Endodermal cell (in vitro differentiated cells): Measurements from ENCODE around the gene CD300LG. TPM values are rescaled to one million over a fixed set of nuclear protein-coding genes. Genes with fewer than 3 reads are reported as not detected.

Experiments used
- DNase-seq: peaks from one replicate; pipeline ENCODE4 v3.0.0-alpha.2; 2017
- H3K27ac ChIP-seq: 2 replicates; pipeline ENCODE4 v1.5.1; 2013; ENCODE audit warnings: mild to moderate bottlenecking, low read depth, low read length, moderate library complexity
- H3K27me3 ChIP-seq: 2 replicates; pipeline ENCODE4 v1.6.1; 2013; ENCODE audit warnings: mild to moderate bottlenecking, low read length, moderate library complexity; ENCODE audit not compliant: insufficient read depth, control insufficient read depth, poor library complexity, severe bottlenecking
- H3K36me3 ChIP-seq: 2 replicates; pipeline ENCODE4 v1.7.0; 2013; ENCODE audit warnings: mild to moderate bottlenecking, low read length, moderate library complexity; ENCODE audit not compliant: control insufficient read depth, insufficient read depth
- H3K4me1 ChIP-seq: one replicate; pipeline ENCODE4 v1.7.0; 2013; ENCODE audit warnings: low read length; ENCODE audit not compliant: control insufficient read depth, insufficient read depth
- H3K4me3 ChIP-seq: 2 replicates; pipeline ENCODE4 v1.5.1; 2013; ENCODE audit warnings: mild to moderate bottlenecking, low read length, moderate library complexity
- H3K9ac ChIP-seq: 2 replicates; pipeline ENCODE4 v1.6.1; 2013; ENCODE audit warnings: mild to moderate bottlenecking, low read length, moderate library complexity; ENCODE audit not compliant: poor library complexity, severe bottlenecking; ENCODE audit errors: extremely low read depth
- H3K9me3 ChIP-seq: 2 replicates; pipeline ENCODE4 v1.6.1; 2013; ENCODE audit warnings: mild to moderate bottlenecking, low read length, moderate library complexity; ENCODE audit not compliant: control insufficient read depth
- H3K27ac Mint-ChIP-seq: 2 replicates; pipeline ENCODE4 v1.8.0; 2020; ENCODE audit warnings: mixed read lengths
- H3K27me3 Mint-ChIP-seq: 2 replicates; pipeline ENCODE4 v1.8.0; 2021; ENCODE audit warnings: mild to moderate bottlenecking, mixed read lengths; ENCODE audit not compliant: insufficient read depth
- H3K36me3 Mint-ChIP-seq: 2 replicates; pipeline ENCODE4 v1.8.0; 2020; ENCODE audit warnings: low read depth, mixed read lengths
- H3K4me1 Mint-ChIP-seq: 2 replicates; pipeline ENCODE4 v1.8.0; 2020; ENCODE audit warnings: mixed read lengths
- H3K4me3 Mint-ChIP-seq: 2 replicates; pipeline ENCODE4 v1.8.0; 2020; ENCODE audit warnings: mild to moderate bottlenecking, moderate library complexity, mixed read lengths
- H3K9me3 Mint-ChIP-seq: 2 replicates; pipeline ENCODE4 v1.8.0; 2020; ENCODE audit warnings: mild to moderate bottlenecking, mixed read lengths
- WGBS, 2 experiments: methylation state at CpG; one replicate each; pipeline versions ENCODE4 v1.1.5 to v1.1.7; 2013; ENCODE audit warnings: missing lambda C conversion rate in 2 of 2, mixed read lengths in 1 of 2; ENCODE audit not compliant: insufficient coverage in 1 of 2, insufficient read length in 1 of 2; 5-methylcytosine and 5-hydroxymethylcytosine counted together
- total RNA-seq, 2 donors: library from RNA; stranded (reverse); fragmentation: NEBNext Ultra II Directional in 1 of 2; extraction: Animal tissue kit (Norgen Biotek cat#: 25700) in 1 of 2; gene quantifications; 2 replicates in 1 of 2; 3 replicates in 1 of 2; pipeline ENCODE4 v1.2.1, GENCODE V29; 2021
- TF ChIP-seq, protein P1 (sequence below): fragments of 200-600 bp; sonication (generic); conservative IDR thresholded peaks from 2 replicates; pipeline ENCODE4 v1.5.0; 2021; ENCODE audit warnings: antibody characterized with exemption, mild to moderate bottlenecking

CD300LG gene
- total RNA-seq, 2 donors from 2014 or later = not detected

DNA sequence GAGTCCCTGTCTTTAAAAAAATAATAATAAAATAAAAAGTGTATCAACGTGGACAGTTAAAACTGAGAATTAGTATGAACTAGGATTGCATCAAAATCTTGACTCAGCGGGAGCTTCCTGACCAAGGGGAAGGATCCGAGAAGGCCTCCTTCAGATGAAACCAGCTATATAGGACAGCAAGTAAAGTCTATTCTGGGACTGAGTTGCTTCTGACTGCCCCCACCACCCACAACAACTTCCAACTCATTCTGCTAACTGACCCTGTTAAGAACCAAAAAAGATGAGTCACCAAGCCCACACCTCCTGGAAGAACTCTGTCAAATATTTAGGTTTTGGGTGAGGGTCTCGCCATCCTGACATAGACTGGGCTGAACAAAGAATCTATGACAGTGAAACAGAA is 38.9 kb upstream of the CD300LG start:
- WGBS, 2 experiments = 85 to 90% methylated on average over 4 of the region's 4 CpGs
- Mint-ChIP-seq H3K36me3 (peaks cover 5% of the 10 kb centered on the region), H3K4me1 (peaks cover 2% of the 10 kb centered on the region)

DNA sequence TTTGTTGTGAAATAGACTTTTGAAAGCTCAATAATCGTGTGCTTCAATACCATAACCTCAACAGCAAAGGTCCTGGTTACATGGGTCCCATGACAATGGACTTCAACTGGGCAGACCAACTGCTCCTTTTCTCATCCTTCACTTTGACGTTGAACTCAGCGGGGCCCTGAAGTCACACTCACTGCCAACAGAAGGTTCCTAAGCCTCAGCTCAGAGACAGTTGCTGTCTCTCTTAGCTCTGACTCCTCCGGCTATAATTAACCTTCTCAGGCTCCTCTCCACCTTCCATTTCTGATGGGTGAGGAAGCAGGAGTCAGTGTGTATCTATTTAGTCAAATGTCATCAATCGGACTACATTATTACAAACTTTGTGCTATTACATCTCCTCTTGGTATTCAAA is 37.9 kb upstream of the CD300LG start:
- Histone ChIP-seq H3K36me3 (no peaks in the 10 kb centered on the region), H3K9me3 (no peaks in the 10 kb centered on the region), H3K4me1 (no peaks in the 10 kb centered on the region), H3K27me3 (no peaks in the 10 kb centered on the region), H3K9ac (no peak overlapping the region), H3K4me3 (no peak overlapping the region), H3K27ac (no peak overlapping the region)
- Mint-ChIP-seq H3K36me3 (peaks cover 5% of the 10 kb centered on the region), H3K4me3 (no peak overlapping the region), H3K27ac (no peak overlapping the region), H3K9me3 (no peaks in the 10 kb centered on the region), H3K4me1 (peaks cover 2% of the 10 kb centered on the region), H3K27me3 (no peaks in the 10 kb centered on the region)
- TF ChIP-seq, protein P1, sequence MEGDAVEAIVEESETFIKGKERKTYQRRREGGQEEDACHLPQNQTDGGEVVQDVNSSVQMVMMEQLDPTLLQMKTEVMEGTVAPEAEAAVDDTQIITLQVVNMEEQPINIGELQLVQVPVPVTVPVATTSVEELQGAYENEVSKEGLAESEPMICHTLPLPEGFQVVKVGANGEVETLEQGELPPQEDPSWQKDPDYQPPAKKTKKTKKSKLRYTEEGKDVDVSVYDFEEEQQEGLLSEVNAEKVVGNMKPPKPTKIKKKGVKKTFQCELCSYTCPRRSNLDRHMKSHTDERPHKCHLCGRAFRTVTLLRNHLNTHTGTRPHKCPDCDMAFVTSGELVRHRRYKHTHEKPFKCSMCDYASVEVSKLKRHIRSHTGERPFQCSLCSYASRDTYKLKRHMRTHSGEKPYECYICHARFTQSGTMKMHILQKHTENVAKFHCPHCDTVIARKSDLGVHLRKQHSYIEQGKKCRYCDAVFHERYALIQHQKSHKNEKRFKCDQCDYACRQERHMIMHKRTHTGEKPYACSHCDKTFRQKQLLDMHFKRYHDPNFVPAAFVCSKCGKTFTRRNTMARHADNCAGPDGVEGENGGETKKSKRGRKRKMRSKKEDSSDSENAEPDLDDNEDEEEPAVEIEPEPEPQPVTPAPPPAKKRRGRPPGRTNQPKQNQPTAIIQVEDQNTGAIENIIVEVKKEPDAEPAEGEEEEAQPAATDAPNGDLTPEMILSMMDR = no peak
- no peak for DNase-seq
- 88 to 93% methylated on average over 1 to 5 of the region's 5 CpGs for WGBS, 2 experiments

More for the DNA sequence above, 38.9 kb upstream of the CD300LG start:
- Histone ChIP-seq H3K9ac (no peak overlapping the region), H3K4me3 (no peak overlapping the region), H3K4me1 (no peaks in the 10 kb centered on the region), H3K27ac (no peak overlapping the region), H3K27me3 (no peaks in the 10 kb centered on the region), H3K9me3 (no peaks in the 10 kb centered on the region), H3K36me3 (no peaks in the 10 kb centered on the region)
- Mint-ChIP-seq H3K4me3 (no peak overlapping the region), H3K9me3 (no peaks in the 10 kb centered on the region), H3K27me3 (no peaks in the 10 kb centered on the region), H3K27ac (no peak overlapping the region)
- TF ChIP-seq, protein P1 = no peak
- no peak for DNase-seq

DNA sequence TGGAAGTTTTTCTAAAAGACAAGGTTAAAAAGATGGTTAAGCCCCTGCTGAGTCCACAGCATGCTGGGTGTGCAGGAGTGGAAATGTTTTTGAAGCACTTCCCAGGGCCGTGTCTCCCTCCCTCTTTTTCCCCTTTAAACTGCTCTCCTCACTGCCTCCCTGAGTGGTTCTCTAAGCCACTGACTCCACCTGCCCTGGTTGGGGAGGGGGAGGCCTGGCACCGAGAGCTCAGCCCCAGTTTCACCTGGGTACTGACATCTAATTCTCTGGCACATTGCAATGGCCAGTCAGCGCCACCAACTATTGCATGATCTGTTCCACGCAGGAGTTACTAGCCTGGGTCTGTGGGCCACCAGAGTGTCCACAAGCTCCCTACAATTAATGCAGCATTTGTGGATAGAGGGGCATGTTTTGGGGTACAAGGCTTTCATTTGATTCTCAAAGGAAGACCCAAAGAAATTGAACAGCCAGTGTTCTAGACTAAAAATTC is 36.7 kb upstream of the CD300LG start:
- H3K27me3 ChIP-seq = no peaks in the 10 kb centered on the region
- Mint-ChIP-seq H3K27me3 (no peaks in the 10 kb centered on the region), H3K9me3 (no peaks in the 10 kb centered on the region), H3K36me3 (no peaks in the 10 kb centered on the region), H3K4me3 (no peak overlapping the region), H3K4me1 (no peaks in the 10 kb centered on the region), H3K27ac (no peak overlapping the region)
- WGBS, 2 experiments = 84 to 100% methylated on average over 2 to 3 of the region's 4 CpGs
- H3K9ac ChIP-seq = no peak overlapping the region
- no peak overlapping the region for H3K27ac ChIP-seq
- H3K4me1 ChIP-seq = no peaks in the 10 kb centered on the region
- no peaks in the 10 kb centered on the region for H3K36me3 ChIP-seq
- no peak for DNase-seq
- H3K4me3 ChIP-seq = no peak overlapping the region
- H3K9me3 ChIP-seq = no peaks in the 10 kb centered on the region
- TF ChIP-seq, protein P1 = no peak
